Neural cell (in vitro differentiated cells): ENCODE measurements around the gene METRN. TPM values are rescaled to one million over a fixed set of nuclear protein-coding genes. Genes with fewer than 3 reads are reported as not detected.

ENCODE experiments used
- H2AFZ ChIP-seq: fragments of 200-600, 300-800 bp; sonication (generic), shearing (Covaris generic); 2 replicates; pipeline ENCODE4 v1.6.0; 2014; ENCODE audit warnings: low read depth, mild to moderate bottlenecking, antibody characterized with exemption, low read length, moderate library complexity
- H3F3A ChIP-seq: fragments of 200-600 bp; shearing (Covaris generic); 2 replicates; pipeline ENCODE4 v1.6.1; 2016; ENCODE audit warnings: mild to moderate bottlenecking, moderate library complexity, mixed read lengths, antibody characterized with exemption, low read length; ENCODE audit not compliant: insufficient read depth, poor library complexity, severe bottlenecking
- H3K27ac ChIP-seq: fragments of 200-600, 300-800 bp; sonication (generic), shearing (Covaris generic); 2 replicates; pipeline ENCODE4 v1.5.1; 2014; ENCODE audit warnings: mild to moderate bottlenecking, low read length, moderate library complexity
- H3K27me3 ChIP-seq: fragments of 300-800, 200-600 bp; sonication (generic), shearing (Covaris generic); 2 replicates; pipeline ENCODE4 v1.6.0; 2014; ENCODE audit warnings: mild to moderate bottlenecking, low read depth, low read length, moderate library complexity; ENCODE audit not compliant: insufficient read depth
- H3K36me3 ChIP-seq: fragments of 300-800, 200-600 bp; sonication (generic), shearing (Covaris generic); 2 replicates; pipeline ENCODE4 v1.5.1; 2014; ENCODE audit warnings: mild to moderate bottlenecking, antibody characterized with exemption, low read length, moderate library complexity; ENCODE audit not compliant: insufficient read depth
- H3K4me2 ChIP-seq: fragments of 300-800, 200-600 bp; sonication (generic), shearing (Covaris generic); 2 replicates; pipeline ENCODE4 v1.6.0; 2014; ENCODE audit warnings: mild to moderate bottlenecking, low read length
- H3K4me3 ChIP-seq: fragments of 300-800, 200-600 bp; sonication (generic), shearing (Covaris generic); 2 replicates; pipeline ENCODE4 v1.5.1; 2014; ENCODE audit warnings: mild to moderate bottlenecking, low read length, moderate library complexity
- H3K79me2 ChIP-seq: fragments of 200-600 bp; shearing (Covaris generic); replicated peaks from 2 replicates; pipeline ENCODE4 v1.6.0; 2014; ENCODE audit warnings: mild to moderate bottlenecking, low read length, moderate library complexity; ENCODE audit not compliant: insufficient read depth
- H3K9ac ChIP-seq: fragments of 300-800, 200-600 bp; sonication (generic), shearing (Covaris generic); 2 replicates; pipeline ENCODE4 v1.6.1; 2016; ENCODE audit warnings: mild to moderate bottlenecking, low read length, mixed read lengths
- H3K9me2 ChIP-seq: fragments of 200-600 bp; shearing (Covaris generic); 2 replicates; pipeline ENCODE4 v1.6.1; 2016; ENCODE audit warnings: mild to moderate bottlenecking, low read length, mixed read lengths; ENCODE audit not compliant: insufficient read depth
- H3K9me3 ChIP-seq: fragments of 200-600, 300-800 bp; sonication (generic), shearing (Covaris generic); 2 replicates; pipeline ENCODE4 v1.6.1; 2016; ENCODE audit warnings: mild to moderate bottlenecking, mixed run types, low read length, moderate library complexity, mixed read lengths
- H4K20me1 ChIP-seq: fragments of 200-600 bp; shearing (Covaris generic); 2 replicates; pipeline ENCODE4 v1.6.1; 2016; ENCODE audit warnings: mild to moderate bottlenecking, mixed run types; ENCODE audit not compliant: insufficient read depth
- EZH2 ChIP-seq: fragments of 200-600, 300-800 bp; shearing (Covaris generic), sonication (generic); IDR thresholded peaks from 2 replicates; pipeline ENCODE4 v1.6.1; 2014; ENCODE audit warnings: antibody characterized with exemption, low read length, borderline replicate concordance, mild to moderate bottlenecking; ENCODE audit not compliant: insufficient read depth, poor library complexity, severe bottlenecking
- REST ChIP-seq: IDR thresholded peaks from 2 replicates; pipeline ENCODE4 v1.6.1; 2012; ENCODE audit warnings: borderline replicate concordance
- SMC3 ChIP-seq: fragments of 450-650 bp; conservative IDR thresholded peaks from 2 replicates; pipeline ENCODE4 v1.6.1; 2014; ENCODE audit warnings: antibody characterized with exemption, mild to moderate bottlenecking, moderate library complexity; ENCODE audit not compliant: poor library complexity
- polyA plus RNA-seq: library from polyadenylated mRNA; depleted of rRNA; stranded (reverse); fragments of >200 nt; gene quantifications from 2 replicates; pipeline ENCODE4 v1.2.3, GENCODE V29; 2014
- TF ChIP-seq, protein P1 (sequence below): fragments of 450-650 bp; IDR thresholded peaks from 2 replicates; pipeline ENCODE4 v1.5.1; 2014; ENCODE audit warnings: antibody characterized with exemption, mild to moderate bottlenecking, moderate library complexity; ENCODE audit not compliant: poor library complexity, severe bottlenecking

METRN gene
- polyA plus RNA-seq, 1 donor from 2014 or later = 37.6 TPM

- Histone ChIP-seq H3K4me3 (no peak overlapping the region), H3K36me3 (no peaks in the 10 kb centered on the region), H4K20me1 (no peaks in the 10 kb centered on the region), H3K4me2 (no peak overlapping the region), H3K9me3 (no peaks in the 10 kb centered on the region), H3F3A (no peaks in the 10 kb centered on the region), H3K27me3 (no peaks in the 10 kb centered on the region), H3K9ac (no peak overlapping the region), H2AFZ (no peak overlapping the region), H3K79me2 (no peaks in the 10 kb centered on the region), H3K27ac (no peak overlapping the region), H3K9me2 (no peaks in the 10 kb centered on the region)
- TF ChIP-seq, protein P1, sequence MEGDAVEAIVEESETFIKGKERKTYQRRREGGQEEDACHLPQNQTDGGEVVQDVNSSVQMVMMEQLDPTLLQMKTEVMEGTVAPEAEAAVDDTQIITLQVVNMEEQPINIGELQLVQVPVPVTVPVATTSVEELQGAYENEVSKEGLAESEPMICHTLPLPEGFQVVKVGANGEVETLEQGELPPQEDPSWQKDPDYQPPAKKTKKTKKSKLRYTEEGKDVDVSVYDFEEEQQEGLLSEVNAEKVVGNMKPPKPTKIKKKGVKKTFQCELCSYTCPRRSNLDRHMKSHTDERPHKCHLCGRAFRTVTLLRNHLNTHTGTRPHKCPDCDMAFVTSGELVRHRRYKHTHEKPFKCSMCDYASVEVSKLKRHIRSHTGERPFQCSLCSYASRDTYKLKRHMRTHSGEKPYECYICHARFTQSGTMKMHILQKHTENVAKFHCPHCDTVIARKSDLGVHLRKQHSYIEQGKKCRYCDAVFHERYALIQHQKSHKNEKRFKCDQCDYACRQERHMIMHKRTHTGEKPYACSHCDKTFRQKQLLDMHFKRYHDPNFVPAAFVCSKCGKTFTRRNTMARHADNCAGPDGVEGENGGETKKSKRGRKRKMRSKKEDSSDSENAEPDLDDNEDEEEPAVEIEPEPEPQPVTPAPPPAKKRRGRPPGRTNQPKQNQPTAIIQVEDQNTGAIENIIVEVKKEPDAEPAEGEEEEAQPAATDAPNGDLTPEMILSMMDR = no peak
Observed at GRCh38 chr16:749010-749409, 34.1 kb downstream of the METRN start.

DNA sequence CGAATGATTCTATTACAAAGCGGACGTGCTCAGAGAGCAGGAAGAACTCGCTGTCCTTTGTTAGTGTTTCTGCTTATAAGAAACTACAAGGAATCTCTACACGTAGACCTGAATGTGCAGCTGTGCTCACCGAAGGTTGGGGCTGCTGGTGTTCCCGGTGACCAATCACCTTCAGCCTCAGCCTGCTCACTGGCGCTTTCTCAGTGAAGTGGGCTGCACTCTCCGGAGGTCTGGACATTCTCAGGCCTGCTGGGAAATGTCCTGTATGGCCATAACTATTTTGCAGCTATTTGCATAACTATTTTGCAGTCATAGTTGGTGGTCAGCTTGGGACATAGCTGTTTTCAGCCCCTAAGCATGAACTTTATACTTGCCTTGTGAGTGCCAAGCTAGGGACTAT lies 35.6 kb downstream of the METRN start:
- H3K79me2 ChIP-seq = no peaks in the 10 kb centered on the region
- H3K36me3 ChIP-seq = no peaks in the 10 kb centered on the region
- H4K20me1 ChIP-seq = no peaks in the 10 kb centered on the region
- H2AFZ ChIP-seq = no peak overlapping the region
- no peaks in the 10 kb centered on the region for H3K9me3 ChIP-seq
- no peak overlapping the region for H3K9ac ChIP-seq
- no peaks in the 10 kb centered on the region for H3K9me2 ChIP-seq
- no peaks in the 10 kb centered on the region for H3K27me3 ChIP-seq
- H3K4me2 ChIP-seq = no peak overlapping the region
- TF ChIP-seq EZH2 (no peak), REST (no peak)
- H3K27ac ChIP-seq = no peak overlapping the region
- no peaks in the 10 kb centered on the region for H3F3A ChIP-seq
- no peak overlapping the region for H3K4me3 ChIP-seq

GRCh38 chr16:751152-752006 lies 36.5 kb downstream of the METRN start:
- H3K27me3 ChIP-seq = no peaks in the 10 kb centered on the region
- TF ChIP-seq SMC3 = no peak
- no peak overlapping the region for H3K4me3 ChIP-seq
- no peaks in the 10 kb centered on the region for H3K36me3 ChIP-seq
- no peaks in the 10 kb centered on the region for H3F3A ChIP-seq
- H3K9ac ChIP-seq = peak overlapping the region; percentile 29
- no peak overlapping the region for H3K4me2 ChIP-seq
- H3K27ac ChIP-seq = no peak overlapping the region
- no peaks in the 10 kb centered on the region for H4K20me1 ChIP-seq
- peaks cover 2% of the 10 kb centered on the region for H3K9me3 ChIP-seq
- no peaks in the 10 kb centered on the region for H3K9me2 ChIP-seq
- H2AFZ ChIP-seq = no peak overlapping the region
- H3K79me2 ChIP-seq = no peaks in the 10 kb centered on the region
